Activated naive CD4-positive, alpha-beta T cell treated with anti-CD3 and anti-CD28 coated beads, Interleukin-2, amount 50 U/mL, for 72 hours (primary cell): ENCODE data around the gene PSME3. TPM values are rescaled to one million over a fixed set of nuclear protein-coding genes. Genes with fewer than 3 reads are reported as not detected.
"Not testable (repeated sequence)": the region's sequence is repeated elsewhere in the genome, so short reads cannot be mapped to it uniquely, and the experiment has no call there.

Experiments
- ATAC-seq, 2 donors: fragments of 150-1000 bp; cut with Tn5 transposase; 2 replicates each; pipeline ENCODE4 v1.10.0; 2021; ENCODE audit warnings: mild to moderate bottlenecking in 2 of 2, moderate library complexity in 2 of 2
- DNase-seq, 2 donors: peaks; one replicate each; pipeline ENCODE4 v3.0.0; 2021 to 2022; ENCODE audit warnings: low spot score in 2 of 2
- H3K27ac Mint-ChIP-seq, 2 donors: one replicate each; pipeline ENCODE4 v1.8.0; 2022; ENCODE audit warnings: mild to moderate bottlenecking in 2 of 2, mixed read lengths in 2 of 2
- H3K36me3 Mint-ChIP-seq, 2 donors: one replicate each; pipeline ENCODE4 v1.8.0; 2022; ENCODE audit warnings: mixed read lengths in 2 of 2
- H3K9me3 Mint-ChIP-seq, 2 donors: one replicate each; pipeline ENCODE4 v1.8.0; 2022; ENCODE audit warnings: mixed read lengths in 2 of 2
- total RNA-seq, 2 donors: library from RNA; stranded (reverse); gene quantifications; one replicate each; pipeline ENCODE4 v1.2.3, GENCODE V29; 2022

Gene PSME3
- total RNA-seq, 2 donors from 2014 or later = 79.1 to 95.5 TPM

GRCh38 chr17:42880776-42881310 is 47.6 kb downstream of the PSME3 start:
- DNase-seq (no peak), ATAC-seq (no peak)
- H3K27ac Mint-ChIP-seq = no peak overlapping the region
- no peaks in the 10 kb centered on the region for H3K9me3 Mint-ChIP-seq
- H3K36me3 Mint-ChIP-seq = no peaks in the 10 kb centered on the region

GRCh38 chr17:42881706-42882105 is 48.5 kb downstream of the PSME3 start:
- H3K36me3 Mint-ChIP-seq, H3K27ac Mint-ChIP-seq, DNase-seq, H3K9me3 Mint-ChIP-seq, ATAC-seq: not testable (repeated sequence)

GRCh38 chr17:42882166-42882565 is 49.0 kb downstream of the PSME3 start:
- no peaks in the 10 kb centered on the region for H3K9me3 Mint-ChIP-seq
- no peak overlapping the region for H3K27ac Mint-ChIP-seq
- H3K36me3 Mint-ChIP-seq = no peaks in the 10 kb centered on the region
- DNase-seq (no peak), ATAC-seq (no peak)

GRCh38 chr17:42883802-42884558 is 50.8 kb downstream of the PSME3 start:
- DNase-seq (no peak), ATAC-seq (no peak)
- Mint-ChIP-seq H3K9me3 (no peaks in the 10 kb centered on the region), H3K27ac (no peak overlapping the region), H3K36me3 (no peaks in the 10 kb centered on the region)

- ATAC-seq = not testable (repeated sequence)
These were observed 52.6 kb downstream of the PSME3 start for GRCh38 chr17:42885806-42886205.

GRCh38 chr17:42886283-42887176 is 53.3 kb downstream of the PSME3 start:
- ATAC-seq (no peak), DNase-seq (no peak)
- Mint-ChIP-seq H3K9me3 (no peaks in the 10 kb centered on the region), H3K36me3 (no peaks in the 10 kb centered on the region), H3K27ac (no peak overlapping the region)

More at GRCh38 chr17:42885806-42886205, 52.6 kb downstream of the PSME3 start:
- H3K27ac Mint-ChIP-seq, H3K9me3 Mint-ChIP-seq, H3K36me3 Mint-ChIP-seq, DNase-seq: not testable (repeated sequence)

GRCh38 chr17:42889809-42890208 is 56.6 kb downstream of the PSME3 start:
- DNase-seq = no peak
- Mint-ChIP-seq H3K9me3 (no peaks in the 10 kb centered on the region), H3K36me3 (no peaks in the 10 kb centered on the region), H3K27ac (no peak overlapping the region)
- ATAC-seq = no peak

- no peak overlapping the region for H3K27ac Mint-ChIP-seq
- no peak for DNase-seq
- no peak for ATAC-seq
- H3K9me3 Mint-ChIP-seq = no peaks in the 10 kb centered on the region
- no peaks in the 10 kb centered on the region for H3K36me3 Mint-ChIP-seq
These were observed 58.4 kb downstream of the PSME3 start for GRCh38 chr17:42891539-42892152.

GRCh38 chr17:42893359-42893758 is 60.2 kb downstream of the PSME3 start:
- ATAC-seq = no peak
- no peak for DNase-seq
- no peaks in the 10 kb centered on the region for H3K36me3 Mint-ChIP-seq
- no peaks in the 10 kb centered on the region for H3K9me3 Mint-ChIP-seq
- H3K27ac Mint-ChIP-seq = no peak overlapping the region

Other genes with a start within 250 kb of the PSME3 start
- gene RETREG3, start 224.0 kb upstream of the PSME3 start, total RNA-seq = 10 to 100 TPM; 39.4 to 44.8 TPM
- gene TUBG1, start 223.7 kb upstream of the PSME3 start, total RNA-seq = 100 to 1,000 TPM in 1 of 2 donors, 10 to 100 TPM in 1; 56.3 to 151 TPM
- 10 to 100 TPM; 12.7 to 23.3 TPM for gene TUBG2, start 174.1 kb upstream of the PSME3 start, total RNA-seq
- 1 to 10 TPM; 1.2 to 2.9 TPM for gene PLEKHH3, start 156.4 kb upstream of the PSME3 start, total RNA-seq
- gene CCR10, start 151.6 kb upstream of the PSME3 start, total RNA-seq = 1 to 10 TPM in 1 of 2 donors, under 1 TPM in 1; 0.78 to 1.0 TPM
- 1 to 10 TPM in 1 of 2 donors, under 1 TPM in 1; 0.43 to 4.4 TPM for gene CNTNAP1, start 150.9 kb upstream of the PSME3 start, total RNA-seq
- 10 to 100 TPM; 34.2 to 56.9 TPM for gene EZH1, start 88.4 kb upstream of the PSME3 start, total RNA-seq
- not detected for gene RAMP2, start 72.2 kb upstream of the PSME3 start, total RNA-seq
- 10 to 100 TPM; 58.4 to 62.2 TPM for gene VPS25, start 59.9 kb upstream of the PSME3 start, total RNA-seq
- gene WNK4, start 52.8 kb upstream of the PSME3 start, total RNA-seq = 1 to 10 TPM in 1 of 2 donors, under 1 TPM in 1; 0.56 to 1.7 TPM
- 10 to 100 TPM; 14.8 to 32.7 TPM for gene COA3, start 34.7 kb upstream of the PSME3 start, total RNA-seq
- gene CNTD1, start 34.5 kb upstream of the PSME3 start, total RNA-seq = under 1 TPM in 1 of 2 donors, not detected in 1; 0.43 TPM
- gene BECN1, start 9.1 kb upstream of the PSME3 start, total RNA-seq = 10 to 100 TPM; 84.5 to 86.1 TPM
- gene AOC2, start 11.2 kb downstream of the PSME3 start, total RNA-seq = 1 to 10 TPM; 3.6 to 6.1 TPM
- 1 to 10 TPM; 3.0 to 5.0 TPM for gene AOC3, start 17.8 kb downstream of the PSME3 start, total RNA-seq
- gene G6PC1, start 67.4 kb downstream of the PSME3 start, total RNA-seq = not detected
- gene AARSD1, start 131.1 kb downstream of the PSME3 start, total RNA-seq = 10 to 100 TPM; 51.0 to 63.2 TPM
- gene PTGES3L, start 146.7 kb downstream of the PSME3 start, total RNA-seq = 1 to 10 TPM; 1.1 to 3.6 TPM
- gene RUNDC1, start 147.2 kb downstream of the PSME3 start, total RNA-seq = 10 to 100 TPM; 10.7 to 15.2 TPM
- 1,000 to 10,000 TPM; 1,275 to 1,425 TPM for gene RPL27, start 165.0 kb downstream of the PSME3 start, total RNA-seq
- 10 to 100 TPM; 33.3 to 62.3 TPM for gene IFI35, start 173.4 kb downstream of the PSME3 start, total RNA-seq
- 10 to 100 TPM; 28.3 to 35.7 TPM for gene VAT1, start 189.0 kb downstream of the PSME3 start, total RNA-seq
- gene RND2, start 191.8 kb downstream of the PSME3 start, total RNA-seq = not detected